Motor neuron (in vitro differentiated cells): ENCODE data around the gene ERC2. TPM values are rescaled to one million over a fixed set of nuclear protein-coding genes. Genes with fewer than 3 reads are reported as not detected.

ENCODE experiments used
- ATAC-seq, 8 experiments: fragments of 200-7000 bp; cut with Tn5 transposase; replicated peaks in 6 of 8; 2 replicates each; pipeline ENCODE4 v1.8.0; 2021; ENCODE audit warnings: mild to moderate bottlenecking in 8 of 8, moderate library complexity in 8 of 8
- H3K27ac ChIP-seq, 2 donors: fragments of 250-450 bp; sonication (Bioruptor Pico); 2 replicates each; pipeline ENCODE4 v1.9.0; 2021; ENCODE audit warnings: antibody characterized with exemption in 2 of 2, mild to moderate bottlenecking in 2 of 2, moderate library complexity in 1 of 2
- H3K4me1 ChIP-seq, 2 donors: fragments of 250-450 bp; sonication (Bioruptor Pico); replicated peaks in 1 of 2; 2 replicates each; pipeline ENCODE4 v1.6.1; 2021; ENCODE audit warnings: antibody characterized with exemption in 2 of 2, mild to moderate bottlenecking in 2 of 2, moderate library complexity in 1 of 2
- H3K4me3 ChIP-seq, 5 donors: fragments of 250-450 bp; sonication (Bioruptor Pico); 2 replicates each; pipeline ENCODE4 v1.9.0; 2021; ENCODE audit warnings: antibody characterized with exemption in 5 of 5, mild to moderate bottlenecking in 5 of 5, moderate library complexity in 4 of 5
- WGBS, 10 experiments: fragments of 450-650 bp; shearing (Covaris generic); methylation state at CpG; one replicate each; pipeline ENCODE4 v1.0.0; 2022; 5-methylcytosine and 5-hydroxymethylcytosine counted together
- in situ Hi-C, 9 experiments: fragments of 400-800 bp; cut with MboI; loops; one replicate each; pipeline ENCODE4 v1.15.0; 2021; ENCODE audit warnings: low sequenced_read_pairs in 9 of 9, low pct_unique_long_range_greater_than_20kb in 2 of 9; ENCODE audit not compliant: unreplicated experiment in 9 of 9
- total RNA-seq, 8 experiments: library from RNA; unstranded; fragments of 300-600 nt; gene quantifications; 2 replicates each; pipeline versions ENCODE4 v1.2.3 to v1.2.4, GENCODE V29; 2022

ERC2 gene
- total RNA-seq, 8 experiments from 2014 or later: 1.0 to 28.0 (median 18.2) TPM

GRCh38 chr3:55697177-55697865 is 770.9 kb downstream of the ERC2 start:
- ATAC-seq: no peak
- in situ Hi-C loops: no loop called here
- 13 to 100% (median 83%) methylated on average over 1 to 4 of the region's 4 CpGs; no CpG with 5 or more reads in 2 of the 10 experiments for WGBS, 10 experiments
- Histone ChIP-seq H3K27ac (no peak overlapping the region), H3K4me3 (no peak overlapping the region), H3K4me1 (peaks cover 4 to 16% of the 10 kb centered on the region in 2 donors)

- H3K4me1 ChIP-seq: peaks cover 15 to 18% of the 10 kb centered on the region in 2 donors
- 0 to 100% (median 67%) methylated on average over 1 to 2 of the region's 2 CpGs; no CpG with 5 or more reads in 3 of the 10 experiments for whole genome bisulfite sequencing, 10 experiments
- in situ Hi-C loops: no loop called here
- H3K4me3 ChIP-seq: no peak overlapping the region
- no peak for ATAC-seq
- H3K27ac ChIP-seq: no peak overlapping the region
Observed at GRCh38 chr3:55692957-55693558, 775.2 kb downstream of the ERC2 start.

- ATAC-seq: no peak
- WGBS, 10 experiments: 14 to 100% (median 60%) methylated on average over 1 of the region's 1 CpG; no CpG with 5 or more reads in 7 of the 10 experiments
- in situ Hi-C loops: no loop called here
- no peak overlapping the region for H3K27ac ChIP-seq
- no peak overlapping the region for H3K4me3 ChIP-seq
- peaks cover 15 to 18% of the 10 kb centered on the region in 2 donors for H3K4me1 ChIP-seq
Observed at GRCh38 chr3:55692295-55692956, 775.8 kb downstream of the ERC2 start.

- ATAC-seq: no peak
- H3K4me3 ChIP-seq: no peak overlapping the region
- peaks cover 15 to 27% of the 10 kb centered on the region in 2 donors for H3K4me1 ChIP-seq
- no peak overlapping the region for H3K27ac ChIP-seq
- in situ Hi-C loops: no loop called here
- 20 to 100% (median 76%) methylated on average over 1 to 3 of the region's 4 CpGs; no CpG with 5 or more reads in 2 of the 10 experiments for WGBS, 10 experiments
Observed at GRCh38 chr3:55691141-55691540, 777.1 kb downstream of the ERC2 start.

GRCh38 chr3:55690726-55691125 is 777.5 kb downstream of the ERC2 start:
- WGBS, 10 experiments: 8 to 100% (median 67%) methylated on average over 1 to 2 of the region's 3 CpGs; no CpG with 5 or more reads in 4 of the 10 experiments
- no peak overlapping the region for H3K27ac ChIP-seq
- no peak overlapping the region for H3K4me3 ChIP-seq
- peaks cover 15 to 29% of the 10 kb centered on the region in 2 donors for H3K4me1 ChIP-seq
- ATAC-seq: peak in 5 of 8 experiments; percentile 66 to 88 (median 82)
- in situ Hi-C loops: no loop called here

- in situ Hi-C loops: no loop called here
- H3K4me1 ChIP-seq: peaks cover 15 to 29% of the 10 kb centered on the region in 2 donors
- H3K27ac ChIP-seq: no peak overlapping the region
- no peak overlapping the region for H3K4me3 ChIP-seq
- WGBS, 10 experiments: 20 to 100% (median 37%) methylated on average over 1 to 3 of the region's 3 CpGs; no CpG with 5 or more reads in 2 of the 10 experiments
- peak in 5 of 8 experiments; percentile 54 to 68 (median 61) for ATAC-seq
Observed at GRCh38 chr3:55690177-55690576, 778.1 kb downstream of the ERC2 start.

- Histone ChIP-seq H3K27ac (no peak overlapping the region), H3K4me1 (peaks cover 15 to 34% of the 10 kb centered on the region in 2 donors), H3K4me3 (no peak overlapping the region)
- in situ Hi-C loops: no loop called here
- no peak for ATAC-seq
- WGBS, 10 experiments: 69 to 100% (median 100%) methylated on average over 1 to 3 of the region's 3 CpGs; no CpG with 5 or more reads in 1 of the 10 experiments
Observed at GRCh38 chr3:55688154-55688553, 780.1 kb downstream of the ERC2 start.

GRCh38 chr3:55687526-55687925 is 780.7 kb downstream of the ERC2 start:
- Histone ChIP-seq H3K4me3 (no peak overlapping the region), H3K4me1 (peaks cover 15 to 34% of the 10 kb centered on the region in 2 donors), H3K27ac (no peak overlapping the region)
- in situ Hi-C loops: no loop called here
- 20 to 100% (median 60%) methylated on average over 1 to 5 of the region's 5 CpGs; no CpG with 5 or more reads in 1 of the 10 experiments for WGBS, 10 experiments
- ATAC-seq: no peak

- WGBS, 10 experiments: 14 to 80% (median 41%) methylated on average over 1 to 9 of the region's 11 CpGs
- Histone ChIP-seq H3K4me1 (peaks cover 15 to 28% of the 10 kb centered on the region in 2 donors), H3K27ac (no peak overlapping the region), H3K4me3 (no peak overlapping the region)
- in situ Hi-C loops: no loop called here
- peak; percentile 39 to 68 (median 56) for ATAC-seq
Observed at GRCh38 chr3:55686426-55687254, 781.6 kb downstream of the ERC2 start.

- peaks cover 0 to 23% of the 10 kb centered on the region in 2 donors for H3K4me1 ChIP-seq
- no peak overlapping the region for H3K4me3 ChIP-seq
- 0 to 91% (median 80%) methylated on average over 1 to 7 of the region's 12 CpGs; no CpG with 5 or more reads in 1 of the 10 experiments for WGBS, 10 experiments
- ATAC-seq: peak in 1 of 8 experiments; percentile 41
- in situ Hi-C loops: no loop called here
- H3K27ac ChIP-seq: no peak overlapping the region
Observed at GRCh38 chr3:55683666-55684270, 784.5 kb downstream of the ERC2 start.

- no peak overlapping the region for H3K27ac ChIP-seq
- 0 to 100% (median 75%) methylated on average over 1 to 3 of the region's 3 CpGs; no CpG with 5 or more reads in 3 of the 10 experiments for WGBS, 10 experiments
- peaks cover 0 to 23% of the 10 kb centered on the region in 2 donors for H3K4me1 ChIP-seq
- H3K4me3 ChIP-seq: no peak overlapping the region
- in situ Hi-C loops: no loop called here
- no peak for ATAC-seq
Observed at GRCh38 chr3:55682461-55682860, 785.8 kb downstream of the ERC2 start.

- Histone ChIP-seq H3K27ac (no peak overlapping the region), H3K4me3 (no peak overlapping the region), H3K4me1 (peaks cover 0 to 14% of the 10 kb centered on the region in 2 donors)
- 33 to 100% (median 57%) methylated on average over 1 to 4 of the region's 5 CpGs; no CpG with 5 or more reads in 1 of the 10 experiments for WGBS, 10 experiments
- in situ Hi-C loops: no loop called here
- peak in 3 of 8 experiments; percentile 26 to 45 (median 29) for ATAC-seq
Observed at GRCh38 chr3:55678546-55679216, 789.6 kb downstream of the ERC2 start.
